Measurements from ENCODE around the gene EDAR. TPM values are rescaled to one million over a fixed set of nuclear protein-coding genes. Genes with fewer than 3 reads are reported as not detected.
A peak's percentile ranks its signal among the peaks of the same experiment; 100 is the strongest.

EDAR gene
- total RNA-seq, 6 experiments from 2014 or later = 0.06 to 1.6 (median 0.28) TPM

- no peak for ATAC-seq
- H3K9me3 ChIP-seq = no peaks in the 10 kb centered on the region
Observed at GRCh38 chr2:109009920-109010610, 21.0 kb upstream of the EDAR start.

DNA sequence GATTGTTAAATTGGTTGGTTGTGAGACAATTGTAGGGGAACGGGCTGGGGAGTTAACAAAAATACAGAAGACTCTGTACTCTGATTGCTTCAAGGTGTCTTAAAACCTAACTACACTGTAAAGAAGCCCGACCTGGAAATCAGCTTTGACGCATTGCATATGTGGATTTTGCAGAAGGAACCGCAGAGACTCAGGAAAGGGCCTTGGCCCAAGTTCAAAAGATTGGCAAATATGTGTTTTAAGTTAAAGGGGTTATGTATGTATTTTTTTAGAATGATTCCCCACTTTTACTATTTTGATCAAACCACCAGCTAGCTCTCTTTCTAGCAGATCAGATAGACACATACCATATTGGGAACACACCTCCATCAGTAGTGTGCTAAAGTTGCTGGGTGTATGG lies 18.0 kb upstream of the EDAR start:
- Histone ChIP-seq H3K27ac (no peak overlapping the region), H3K27me3 (no peaks in the 10 kb centered on the region), H3K4me1 (peaks cover 0 to 10% (median 0%) of the 10 kb centered on the region in 4 donors), H3K4me3 (no peak overlapping the region), H3K36me3 (no peaks in the 10 kb centered on the region), H3K9me3 (no peaks in the 10 kb centered on the region)
- ATAC-seq (no peak), DNase-seq (no peak)
- intact Hi-C loops (cut with DNase I) = no loop called here
- TF ChIP-seq POLR2A (IDR thresholded peaks at IDR 0.05) (no peak), CTCF (IDR thresholded peaks at IDR 0.05) (no peak)
- WGBS (ENCODE audit: insufficient coverage, low coverage, low lambda C conversion rate, missing lambda C conversion rate) = 86% methylated on average over 4 of the region's 4 CpGs

More at GRCh38 chr2:109009920-109010610, 21.0 kb upstream of the EDAR start:
- DNase-seq = no peak
- intact Hi-C loops (cut with DNase I) = no loop called here
- Histone ChIP-seq H3K4me3 (no peak overlapping the region), H3K27ac (no peak overlapping the region), H3K36me3 (no peaks in the 10 kb centered on the region), H3K4me1 (peaks cover 0 to 10% (median 0%) of the 10 kb centered on the region in 4 donors), H3K27me3 (no peaks in the 10 kb centered on the region)
- TF ChIP-seq CTCF (IDR thresholded peaks at IDR 0.05) (no peak), POLR2A (IDR thresholded peaks at IDR 0.05) (no peak)
- 77% methylated on average over 9 of the region's 9 CpGs for WGBS (ENCODE audit: insufficient coverage, low coverage, low lambda C conversion rate, missing lambda C conversion rate)

DNA sequence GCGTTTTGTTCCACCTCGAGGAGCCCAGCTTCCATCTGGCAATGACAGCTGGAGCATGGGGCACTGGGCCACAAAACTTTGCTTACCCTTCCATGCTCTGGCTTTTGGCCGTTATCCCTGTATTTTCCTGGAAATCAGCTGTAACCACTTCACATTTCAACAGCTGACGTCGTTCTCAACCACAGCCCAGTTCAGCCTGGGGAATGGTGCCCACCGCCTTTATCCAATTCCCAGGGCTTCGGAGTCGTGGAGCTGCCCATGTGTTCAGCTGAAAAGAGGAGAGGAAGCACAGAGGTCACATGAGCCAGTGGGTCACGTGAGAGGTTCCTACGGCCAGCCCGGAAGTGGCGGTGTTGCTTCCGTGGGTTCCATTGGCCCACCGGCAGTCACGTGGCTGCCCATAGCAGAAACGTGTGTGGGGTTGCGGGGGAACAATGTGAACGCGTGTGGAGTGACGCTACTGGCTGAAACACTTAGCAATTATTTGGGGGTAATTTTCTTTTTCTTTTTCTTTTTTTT lies 16.7 kb upstream of the EDAR start:
- no peak overlapping the region for H3K4me3 ChIP-seq
- H3K27me3 ChIP-seq = no peaks in the 10 kb centered on the region
- no peak for TF ChIP-seq POLR2A (IDR thresholded peaks at IDR 0.05)
- TF ChIP-seq CTCF (IDR thresholded peaks at IDR 0.05) = no peak
- no peaks in the 10 kb centered on the region for H3K9me3 ChIP-seq
- intact Hi-C loops (cut with DNase I) = no loop called here
- ATAC-seq (peak; percentile 80 to 91 (median 88)), DNase-seq (peak; percentile 42 to 72 (median 70))
- H3K36me3 ChIP-seq = no peaks in the 10 kb centered on the region
- WGBS (ENCODE audit: insufficient coverage, low coverage, low lambda C conversion rate, missing lambda C conversion rate) = 69% methylated on average over 15 of the region's 20 CpGs
- peaks cover 0 to 10% (median 0%) of the 10 kb centered on the region in 4 donors for H3K4me1 ChIP-seq
- H3K27ac ChIP-seq = no peak overlapping the region

GRCh38 chr2:109001201-109001600 lies 12.2 kb upstream of the EDAR start:
- 44% methylated on average over 2 of the region's 3 CpGs for WGBS (ENCODE audit: insufficient coverage, low coverage, low lambda C conversion rate, missing lambda C conversion rate)
- intact Hi-C loops (cut with DNase I) = no loop called here

More at GRCh38 chr2:109001201-109001600, 12.2 kb upstream of the EDAR start:
- no peaks in the 10 kb centered on the region for H3K36me3 ChIP-seq
- H3K9me3 ChIP-seq = no peaks in the 10 kb centered on the region
- no peak for ATAC-seq
- H3K27ac ChIP-seq = no peak overlapping the region
- DNase-seq = no peak
- TF ChIP-seq CTCF (IDR thresholded peaks at IDR 0.05) (no peak), POLR2A (IDR thresholded peaks at IDR 0.05) (no peak)
- H3K4me1 ChIP-seq = peaks cover 0 to 10% (median 0%) of the 10 kb centered on the region in 4 donors
- H3K27me3 ChIP-seq = no peaks in the 10 kb centered on the region
- H3K4me3 ChIP-seq = no peak overlapping the region
